Upper lobe of right lung (tissue), 1 donor: Measurements from ENCODE around the gene PAK5. TPM values are rescaled to one million over a fixed set of nuclear protein-coding genes. Genes with fewer than 3 reads are reported as not detected.
A peak's percentile ranks its signal among the peaks of the same experiment; 100 is the strongest.

Source experiments
- ATAC-seq: fragments of 200-7000 bp; cut with Tn5 transposase; one replicate; pipeline ENCODE4 v1.9.1; 2020; ENCODE audit warnings: mild to moderate bottlenecking, moderate library complexity
- DNase-seq: peaks from one replicate; pipeline ENCODE4 v3.0.0-alpha.2; 2020
- H3K27ac ChIP-seq: fragments of 200-600 bp; one replicate; pipeline ENCODE4 v1.8.0; 2022
- H3K27me3 ChIP-seq: fragments of 200-600 bp; one replicate; pipeline ENCODE4 v1.8.0; 2022; ENCODE audit warnings: mild to moderate bottlenecking
- H3K36me3 ChIP-seq: fragments of 200-600 bp; one replicate; pipeline ENCODE4 v1.8.0; 2022
- H3K4me1 ChIP-seq: fragments of 200-600 bp; one replicate; pipeline ENCODE4 v1.8.0; 2022
- H3K4me3 ChIP-seq: fragments of 200-600 bp; one replicate; pipeline ENCODE4 v1.8.0; 2022; ENCODE audit warnings: mild to moderate bottlenecking
- H3K9me3 ChIP-seq: fragments of 200-600 bp; one replicate; pipeline ENCODE4 v1.8.0; 2022
- CTCF ChIP-seq: fragments of 200-600 bp; IDR thresholded peaks from one replicate; pipeline ENCODE4 v1.8.0; 2022; ENCODE audit warnings: antibody characterized with exemption
- intact Hi-C: fragments of 100-400 bp; cut with DNase I; formaldehyde crosslinking; loops from one replicate; pipeline ENCODE4 v1.11.0; 2022
- total RNA-seq: library from RNA; stranded (reverse); fragmentation: NEBNext Ultra II Directional; extraction: Animal tissue kit (Norgen Biotek cat#: 25700); gene quantifications from one replicate; pipeline ENCODE4 v1.2.1, GENCODE V29; 2021
- donor health status: DM: no; HTN: yes; CAD: no; lungs with severe emphysema.

PAK5 gene
- total RNA-seq, 1 donor from 2014 or later: 0.35 TPM

GRCh38 chr20:9516234-9516871, 322.5 kb downstream of the PAK5 start:
- Histone ChIP-seq H3K9me3 (no peaks in the 10 kb centered on the region), H3K27me3 (peaks cover 38% of the 10 kb centered on the region), H3K27ac (no peak overlapping the region), H3K36me3 (no peaks in the 10 kb centered on the region), H3K4me1 (peaks cover 22% of the 10 kb centered on the region), H3K4me3 (peak overlapping the region; percentile 19)
- no peak for TF ChIP-seq CTCF
- ATAC-seq: peak; percentile 76
- DNase-seq: no peak
- intact Hi-C loops: no loop called here

- Histone ChIP-seq H3K27ac (no peak overlapping the region), H3K4me3 (peak overlapping the region; percentile 19), H3K4me1 (peaks cover 22% of the 10 kb centered on the region), H3K9me3 (no peaks in the 10 kb centered on the region), H3K36me3 (no peaks in the 10 kb centered on the region), H3K27me3 (peaks cover 37% of the 10 kb centered on the region)
- ATAC-seq (peak; percentile 4), DNase-seq (no peak)
- intact Hi-C loops: no loop called here
- no peak for TF ChIP-seq CTCF
Observed at GRCh38 chr20:9515741-9516233, 323.1 kb downstream of the PAK5 start.

- no peaks in the 10 kb centered on the region for H3K9me3 ChIP-seq
- H3K27ac ChIP-seq: no peak overlapping the region
- intact Hi-C loops: no loop called here
- peak; percentile 34 for ATAC-seq
- H3K4me3 ChIP-seq: peak overlapping the region; percentile 26
- no peaks in the 10 kb centered on the region for H3K36me3 ChIP-seq
- DNase-seq: no peak
- H3K4me1 ChIP-seq: peaks cover 22% of the 10 kb centered on the region
- peaks cover 33% of the 10 kb centered on the region for H3K27me3 ChIP-seq
- no peak for TF ChIP-seq CTCF
Observed at GRCh38 chr20:9515214-9515585, 323.7 kb downstream of the PAK5 start.

GRCh38 chr20:9514461-9515213, 324.2 kb downstream of the PAK5 start, which contains the start of gene LAMP5:
TSS of gene LAMP5 (plus strand) at chr20:9514590. CDS start at chr20:9514853, 263 bp downstream.
- DNase-seq (no peak), ATAC-seq (peak; percentile 44)
- no peak within 1 kb of the TSS for H3K27ac ChIP-seq
- H3K4me1 ChIP-seq: peaks cover 22% of the 10 kb centered on the region
- H3K9me3 ChIP-seq: no peaks in the 10 kb centered on the region
- no peaks in the 10 kb centered on the region for H3K36me3 ChIP-seq
- H3K4me3 ChIP-seq: peak within 1 kb of the TSS; percentile 26
- intact Hi-C loops: no loop called here
- no peak for TF ChIP-seq CTCF
- H3K27me3 ChIP-seq: peaks cover 37% of the 10 kb centered on the region

GRCh38 chr20:9514072-9514460, 324.8 kb downstream of the PAK5 start:
- no peak for TF ChIP-seq CTCF
- DNase-seq (no peak), ATAC-seq (no peak)
- no peaks in the 10 kb centered on the region for H3K36me3 ChIP-seq
- peaks cover 22% of the 10 kb centered on the region for H3K4me1 ChIP-seq
- H3K27me3 ChIP-seq: peaks cover 42% of the 10 kb centered on the region
- no peak overlapping the region for H3K27ac ChIP-seq
- H3K9me3 ChIP-seq: no peaks in the 10 kb centered on the region
- H3K4me3 ChIP-seq: no peak overlapping the region
- intact Hi-C loops: no loop called here
